HG02588 (cell line): ENCODE results near the gene SLC12A7.

Source experiments
- ATAC-seq: cut with Tn5 transposase; IDR thresholded peaks from one replicate; pipeline ENCODE4 v1.9.1; 2021; ENCODE audit warnings: mild to moderate bottlenecking, moderate library complexity; ENCODE audit not compliant: unreplicated experiment

The SLC12A7 gene

GRCh38 chr5:1112596-1113331, 901 bp upstream of the SLC12A7 start:
- no peak for ATAC-seq

- ATAC-seq: peak; percentile 19
Observed at GRCh38 chr5:1111241-1111726, 579 bp downstream of the SLC12A7 start.

GRCh38 chr5:1110307-1111240, 1.3 kb downstream of the SLC12A7 start:
- ATAC-seq: no peak

GRCh38 chr5:1109542-1110306, 2.1 kb downstream of the SLC12A7 start:
- no peak for ATAC-seq

GRCh38 chr5:1108865-1109174, 3.0 kb downstream of the SLC12A7 start:
- no peak for ATAC-seq

GRCh38 chr5:1108023-1108864, 3.6 kb downstream of the SLC12A7 start:
- ATAC-seq: no peak

GRCh38 chr5:1107167-1108022, 4.5 kb downstream of the SLC12A7 start:
- ATAC-seq: no peak

GRCh38 chr5:1106385-1107166, 5.3 kb downstream of the SLC12A7 start:
- ATAC-seq: no peak

GRCh38 chr5:1105350-1106265, 6.3 kb downstream of the SLC12A7 start:
- peak; percentile 43 for ATAC-seq

GRCh38 chr5:1104327-1105006, 7.4 kb downstream of the SLC12A7 start:
- ATAC-seq: no peak

- ATAC-seq: no peak
Observed at GRCh38 chr5:1103505-1104326, 8.1 kb downstream of the SLC12A7 start.

- no peak for ATAC-seq
Observed at GRCh38 chr5:1103093-1103492, 8.8 kb downstream of the SLC12A7 start.

- no peak for ATAC-seq
Observed at GRCh38 chr5:1101961-1102713, 9.7 kb downstream of the SLC12A7 start.

- no peak for ATAC-seq
Observed at GRCh38 chr5:1100664-1101574, 10.9 kb downstream of the SLC12A7 start.
